Measurements from ENCODE around the gene BCOR.

DNA sequence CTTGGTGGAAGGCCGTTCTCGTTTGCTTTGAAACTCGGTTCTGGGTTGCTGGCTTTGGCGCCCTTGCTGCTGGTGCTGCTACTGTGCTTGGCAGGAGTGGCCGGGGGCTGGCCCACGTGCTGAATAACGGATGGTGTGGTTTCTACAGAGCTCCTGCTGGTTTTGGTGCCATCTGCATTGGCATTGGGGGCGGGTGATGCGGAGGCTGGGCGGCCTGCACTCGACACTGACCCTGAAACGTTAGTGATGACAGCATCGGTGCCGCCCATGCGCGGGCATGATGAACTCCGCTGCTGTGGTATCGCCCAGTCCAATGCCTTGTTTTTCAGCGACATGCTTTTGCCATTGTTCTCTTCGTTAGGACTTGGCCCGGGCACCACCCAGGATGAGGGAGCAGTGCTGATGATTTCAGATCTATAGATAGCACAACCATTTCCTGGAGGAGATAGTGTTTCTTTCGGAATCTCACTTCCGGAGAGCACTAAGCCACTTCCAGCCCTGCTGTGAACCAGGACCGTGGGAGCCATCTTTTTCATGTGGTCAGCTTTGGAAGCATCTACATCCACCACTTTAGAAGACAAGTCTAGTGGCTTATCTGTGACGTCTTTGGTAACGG, 24.2 kb downstream of the BCOR start:
- TF ChIP-seq TAF7 (optimal IDR thresholded peaks at IDR 0.05; ENCODE audit: borderline replicate concordance, low read depth, low read length) (no peak), HDAC6 (IDR thresholded peaks at IDR 0.05; ENCODE audit: low read depth, low read length) (no peak)
- TF ChIP-seq, protein P1, sequence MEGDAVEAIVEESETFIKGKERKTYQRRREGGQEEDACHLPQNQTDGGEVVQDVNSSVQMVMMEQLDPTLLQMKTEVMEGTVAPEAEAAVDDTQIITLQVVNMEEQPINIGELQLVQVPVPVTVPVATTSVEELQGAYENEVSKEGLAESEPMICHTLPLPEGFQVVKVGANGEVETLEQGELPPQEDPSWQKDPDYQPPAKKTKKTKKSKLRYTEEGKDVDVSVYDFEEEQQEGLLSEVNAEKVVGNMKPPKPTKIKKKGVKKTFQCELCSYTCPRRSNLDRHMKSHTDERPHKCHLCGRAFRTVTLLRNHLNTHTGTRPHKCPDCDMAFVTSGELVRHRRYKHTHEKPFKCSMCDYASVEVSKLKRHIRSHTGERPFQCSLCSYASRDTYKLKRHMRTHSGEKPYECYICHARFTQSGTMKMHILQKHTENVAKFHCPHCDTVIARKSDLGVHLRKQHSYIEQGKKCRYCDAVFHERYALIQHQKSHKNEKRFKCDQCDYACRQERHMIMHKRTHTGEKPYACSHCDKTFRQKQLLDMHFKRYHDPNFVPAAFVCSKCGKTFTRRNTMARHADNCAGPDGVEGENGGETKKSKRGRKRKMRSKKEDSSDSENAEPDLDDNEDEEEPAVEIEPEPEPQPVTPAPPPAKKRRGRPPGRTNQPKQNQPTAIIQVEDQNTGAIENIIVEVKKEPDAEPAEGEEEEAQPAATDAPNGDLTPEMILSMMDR (IDR thresholded peaks at IDR 0.05; ENCODE audit: control extremely low read depth in 1 of 3, insufficient read depth in 1 of 3, low read depth in 1 of 3, low read length in 3 of 3), result no peak
- TF ChIP-seq, protein P2, sequence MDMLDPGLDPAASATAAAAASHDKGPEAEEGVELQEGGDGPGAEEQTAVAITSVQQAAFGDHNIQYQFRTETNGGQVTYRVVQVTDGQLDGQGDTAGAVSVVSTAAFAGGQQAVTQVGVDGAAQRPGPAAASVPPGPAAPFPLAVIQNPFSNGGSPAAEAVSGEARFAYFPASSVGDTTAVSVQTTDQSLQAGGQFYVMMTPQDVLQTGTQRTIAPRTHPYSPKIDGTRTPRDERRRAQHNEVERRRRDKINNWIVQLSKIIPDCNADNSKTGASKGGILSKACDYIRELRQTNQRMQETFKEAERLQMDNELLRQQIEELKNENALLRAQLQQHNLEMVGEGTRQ (IDR thresholded peaks at IDR 0.05; ENCODE audit: low read length), result no peak

Data from H1 (cell line).